ENCODE data around the gene MVB12B. TPM values are rescaled to one million over a fixed set of nuclear protein-coding genes. Genes with fewer than 3 reads are reported as not detected.

Gene MVB12B
- polyA plus RNA-seq, 1 donor from 2014 or later, result 39.5 TPM

DNA sequence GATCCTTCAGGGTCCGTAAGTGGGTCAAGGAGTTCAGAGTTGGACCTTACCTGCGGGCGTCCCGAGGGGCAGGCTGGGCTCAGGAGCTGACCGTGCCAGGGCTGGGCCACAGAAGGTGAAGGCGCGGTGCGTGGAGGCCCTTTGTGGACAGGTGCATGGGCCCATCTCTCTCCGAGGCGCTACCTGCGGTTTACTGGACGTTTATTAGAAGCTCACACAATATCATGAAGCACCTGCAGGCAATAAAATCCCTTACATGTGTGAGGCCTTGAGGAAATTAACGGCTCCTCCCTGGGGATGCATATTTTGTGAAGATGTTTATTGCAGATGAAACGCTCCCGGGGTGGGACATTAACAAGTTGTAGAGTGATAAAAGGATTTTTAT is 207.3 kb downstream of the MVB12B start:
- Histone ChIP-seq H3F3A (ENCODE audit: insufficient read depth, low read length, poor library complexity, severe bottlenecking) (no peaks in the 10 kb centered on the region), H3K27me3 (ENCODE audit: insufficient read depth, low read depth, low read length) (no peaks in the 10 kb centered on the region), H4K20me1 (ENCODE audit: insufficient read depth) (no peaks in the 10 kb centered on the region), H2AFZ (ENCODE audit: low read depth, low read length) (no peak overlapping the region), H3K9ac (ENCODE audit: low read length) (no peak overlapping the region), H3K9me3 (ENCODE audit: low read length) (no peaks in the 10 kb centered on the region), H3K4me2 (ENCODE audit: low read length) (no peak overlapping the region), H3K9me2 (ENCODE audit: insufficient read depth, low read length) (no peaks in the 10 kb centered on the region), H3K27ac (ENCODE audit: low read length) (no peak overlapping the region), H3K36me3 (ENCODE audit: insufficient read depth, low read length) (no peaks in the 10 kb centered on the region), H3K79me2 (replicated peaks; ENCODE audit: insufficient read depth, low read length) (no peaks in the 10 kb centered on the region), H3K4me3 (ENCODE audit: low read length) (no peak overlapping the region)
- no peak for TF ChIP-seq SMC3 (conservative IDR thresholded peaks at IDR 0.05; ENCODE audit: poor library complexity)
- TF ChIP-seq RAD21 (conservative IDR thresholded peaks at IDR 0.05), result no peak
- TF ChIP-seq, protein P1, sequence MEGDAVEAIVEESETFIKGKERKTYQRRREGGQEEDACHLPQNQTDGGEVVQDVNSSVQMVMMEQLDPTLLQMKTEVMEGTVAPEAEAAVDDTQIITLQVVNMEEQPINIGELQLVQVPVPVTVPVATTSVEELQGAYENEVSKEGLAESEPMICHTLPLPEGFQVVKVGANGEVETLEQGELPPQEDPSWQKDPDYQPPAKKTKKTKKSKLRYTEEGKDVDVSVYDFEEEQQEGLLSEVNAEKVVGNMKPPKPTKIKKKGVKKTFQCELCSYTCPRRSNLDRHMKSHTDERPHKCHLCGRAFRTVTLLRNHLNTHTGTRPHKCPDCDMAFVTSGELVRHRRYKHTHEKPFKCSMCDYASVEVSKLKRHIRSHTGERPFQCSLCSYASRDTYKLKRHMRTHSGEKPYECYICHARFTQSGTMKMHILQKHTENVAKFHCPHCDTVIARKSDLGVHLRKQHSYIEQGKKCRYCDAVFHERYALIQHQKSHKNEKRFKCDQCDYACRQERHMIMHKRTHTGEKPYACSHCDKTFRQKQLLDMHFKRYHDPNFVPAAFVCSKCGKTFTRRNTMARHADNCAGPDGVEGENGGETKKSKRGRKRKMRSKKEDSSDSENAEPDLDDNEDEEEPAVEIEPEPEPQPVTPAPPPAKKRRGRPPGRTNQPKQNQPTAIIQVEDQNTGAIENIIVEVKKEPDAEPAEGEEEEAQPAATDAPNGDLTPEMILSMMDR (IDR thresholded peaks at IDR 0.05; ENCODE audit: poor library complexity, severe bottlenecking), result no peak
- TF ChIP-seq, protein P2, sequence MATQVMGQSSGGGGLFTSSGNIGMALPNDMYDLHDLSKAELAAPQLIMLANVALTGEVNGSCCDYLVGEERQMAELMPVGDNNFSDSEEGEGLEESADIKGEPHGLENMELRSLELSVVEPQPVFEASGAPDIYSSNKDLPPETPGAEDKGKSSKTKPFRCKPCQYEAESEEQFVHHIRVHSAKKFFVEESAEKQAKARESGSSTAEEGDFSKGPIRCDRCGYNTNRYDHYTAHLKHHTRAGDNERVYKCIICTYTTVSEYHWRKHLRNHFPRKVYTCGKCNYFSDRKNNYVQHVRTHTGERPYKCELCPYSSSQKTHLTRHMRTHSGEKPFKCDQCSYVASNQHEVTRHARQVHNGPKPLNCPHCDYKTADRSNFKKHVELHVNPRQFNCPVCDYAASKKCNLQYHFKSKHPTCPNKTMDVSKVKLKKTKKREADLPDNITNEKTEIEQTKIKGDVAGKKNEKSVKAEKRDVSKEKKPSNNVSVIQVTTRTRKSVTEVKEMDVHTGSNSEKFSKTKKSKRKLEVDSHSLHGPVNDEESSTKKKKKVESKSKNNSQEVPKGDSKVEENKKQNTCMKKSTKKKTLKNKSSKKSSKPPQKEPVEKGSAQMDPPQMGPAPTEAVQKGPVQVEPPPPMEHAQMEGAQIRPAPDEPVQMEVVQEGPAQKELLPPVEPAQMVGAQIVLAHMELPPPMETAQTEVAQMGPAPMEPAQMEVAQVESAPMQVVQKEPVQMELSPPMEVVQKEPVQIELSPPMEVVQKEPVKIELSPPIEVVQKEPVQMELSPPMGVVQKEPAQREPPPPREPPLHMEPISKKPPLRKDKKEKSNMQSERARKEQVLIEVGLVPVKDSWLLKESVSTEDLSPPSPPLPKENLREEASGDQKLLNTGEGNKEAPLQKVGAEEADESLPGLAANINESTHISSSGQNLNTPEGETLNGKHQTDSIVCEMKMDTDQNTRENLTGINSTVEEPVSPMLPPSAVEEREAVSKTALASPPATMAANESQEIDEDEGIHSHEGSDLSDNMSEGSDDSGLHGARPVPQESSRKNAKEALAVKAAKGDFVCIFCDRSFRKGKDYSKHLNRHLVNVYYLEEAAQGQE (IDR thresholded peaks at IDR 0.05; ENCODE audit: borderline replicate concordance), result no peak
- TF ChIP-seq TAF1 (IDR thresholded peaks at IDR 0.05; ENCODE audit: low read depth), result no peak
- no peak for TF ChIP-seq MXI1 (conservative IDR thresholded peaks at IDR 0.05; ENCODE audit: poor library complexity, severe bottlenecking)
- TF ChIP-seq EP300 (conservative IDR thresholded peaks at IDR 0.05; ENCODE audit: poor library complexity, severe bottlenecking), result no peak
- TF ChIP-seq POLR2AphosphoS5 (IDR thresholded peaks at IDR 0.05), result no peak
- TF ChIP-seq EZH2 (IDR thresholded peaks at IDR 0.05; ENCODE audit: borderline replicate concordance, insufficient read depth, low read length, poor library complexity, severe bottlenecking), result no peak

DNA sequence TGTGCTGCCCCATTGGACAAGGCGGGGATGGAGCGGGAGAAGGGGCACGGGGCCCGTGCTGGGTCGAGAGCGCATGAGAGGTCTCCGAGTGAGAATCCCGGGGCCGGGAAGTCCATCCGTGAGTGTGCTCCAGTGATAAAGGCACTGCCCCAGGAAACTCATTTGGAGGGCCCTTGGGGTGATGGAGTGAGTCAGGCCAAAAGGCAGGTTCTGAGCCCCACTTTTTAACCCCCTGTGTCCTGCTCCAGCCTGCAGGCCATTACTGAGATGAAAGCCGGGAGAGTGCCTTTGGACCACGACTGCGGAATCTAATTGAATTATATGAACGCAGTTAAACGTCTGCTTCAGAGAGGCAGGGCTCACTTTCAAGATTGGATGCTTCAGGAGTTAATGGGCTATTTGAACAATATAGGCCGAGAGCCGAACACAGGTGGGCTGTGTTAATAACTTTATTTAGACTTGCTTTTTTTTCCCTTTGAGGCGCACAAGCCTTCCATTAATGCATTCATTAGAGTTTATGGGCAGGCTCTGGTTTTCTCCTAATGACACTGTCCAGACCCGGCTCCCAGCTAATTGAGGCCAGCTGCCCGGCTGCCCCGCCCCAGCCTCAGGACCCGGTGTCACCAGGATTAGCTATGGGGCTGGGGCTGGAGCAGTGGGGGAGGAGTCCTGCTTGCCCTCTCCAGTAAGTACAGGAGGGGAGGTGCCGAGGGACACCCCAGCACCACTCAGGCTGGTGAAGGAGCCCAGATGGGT is 208.0 kb downstream of the MVB12B start:
- Histone ChIP-seq H3K79me2 (replicated peaks; ENCODE audit: insufficient read depth, low read length) (no peaks in the 10 kb centered on the region), H3K27ac (ENCODE audit: low read length) (no peak overlapping the region), H4K20me1 (ENCODE audit: insufficient read depth) (no peaks in the 10 kb centered on the region), H3K9me2 (ENCODE audit: insufficient read depth, low read length) (no peaks in the 10 kb centered on the region), H3K4me2 (ENCODE audit: low read length) (no peak overlapping the region), H3K27me3 (ENCODE audit: insufficient read depth, low read depth, low read length) (no peaks in the 10 kb centered on the region), H3K9ac (ENCODE audit: low read length) (no peak overlapping the region), H3K9me3 (ENCODE audit: low read length) (no peaks in the 10 kb centered on the region), H3F3A (ENCODE audit: insufficient read depth, low read length, poor library complexity, severe bottlenecking) (no peaks in the 10 kb centered on the region), H3K36me3 (ENCODE audit: insufficient read depth, low read length) (no peaks in the 10 kb centered on the region), H2AFZ (ENCODE audit: low read depth, low read length) (no peak overlapping the region), H3K4me3 (ENCODE audit: low read length) (no peak overlapping the region)
- TF ChIP-seq, protein P2 (IDR thresholded peaks at IDR 0.05; ENCODE audit: borderline replicate concordance), result no peak
- no peak for TF ChIP-seq RAD21 (conservative IDR thresholded peaks at IDR 0.05)
- TF ChIP-seq, protein P1 (IDR thresholded peaks at IDR 0.05; ENCODE audit: poor library complexity, severe bottlenecking), result no peak
- TF ChIP-seq MXI1 (conservative IDR thresholded peaks at IDR 0.05; ENCODE audit: poor library complexity, severe bottlenecking), result no peak
- TF ChIP-seq SMC3 (conservative IDR thresholded peaks at IDR 0.05; ENCODE audit: poor library complexity), result no peak
- no peak for TF ChIP-seq POLR2AphosphoS5 (IDR thresholded peaks at IDR 0.05)
- no peak for TF ChIP-seq EZH2 (IDR thresholded peaks at IDR 0.05; ENCODE audit: borderline replicate concordance, insufficient read depth, low read length, poor library complexity, severe bottlenecking)
- TF ChIP-seq TAF1 (IDR thresholded peaks at IDR 0.05; ENCODE audit: low read depth), result no peak
- TF ChIP-seq EP300 (conservative IDR thresholded peaks at IDR 0.05; ENCODE audit: poor library complexity, severe bottlenecking), result no peak
